ENCODE data around the gene ZFPM1. TPM values are rescaled to one million over a fixed set of nuclear protein-coding genes. Genes with fewer than 3 reads are reported as not detected.
A peak's percentile ranks its signal among the peaks of the same experiment; 100 is the strongest.

Gene ZFPM1
- polyA plus RNA-seq, 1 experiment: 0.20 TPM

- ChIA-PET CTCF (interaction anchor here (0.7 to 1.4 kb wide), 2 partner anchors 74 to 495 kb away, joined by 3 to 4 read pairs; no protein-coding TSS in a partner anchor), POLR2A (no interaction called here)
- no peak for DNase-seq (ENCODE audit: low read depth, low spot score)
- TF ChIP-seq CTCF (IDR thresholded peaks at IDR 0.05; ENCODE audit: low read depth, low read length): no peak
- Histone ChIP-seq H3K27me3 (ENCODE audit: control insufficient read depth, insufficient read depth, low read length) (peaks cover 5% of the 10 kb centered on the region), H3K4me3 (ENCODE audit: low read depth, low read length) (peak overlapping the region; percentile 71; the same call in 1 of the 2 replicates), H3K9me3 (ENCODE audit: control insufficient read depth, insufficient read depth, low read length) (peaks cover 6% of the 10 kb centered on the region; the same call in 1 of the 2 replicates), H3K27ac (ENCODE audit: low read depth, low read length) (no peak overlapping the region)
These were observed 1.2 kb upstream of the ZFPM1 start for GRCh38 chr16:88451586-88452481.

GRCh38 chr16:88452482-88453216, 431 bp upstream of the ZFPM1 start:
- ChIA-PET POLR2A (interaction anchor here (0.8 kb wide), 1 partner anchor 69 kb away, joined by 4 read pairs; no protein-coding TSS in a partner anchor), CTCF (interaction anchor here (1.4 kb wide), 1 partner anchor 496 kb away, joined by 4 read pairs; no protein-coding TSS in a partner anchor)
- peaks cover 2% of the 10 kb centered on the region for H3K27me3 ChIP-seq (ENCODE audit: control insufficient read depth, insufficient read depth, low read length)
- H3K9me3 ChIP-seq (ENCODE audit: control insufficient read depth, insufficient read depth, low read length): peaks cover 6% of the 10 kb centered on the region; the same call in 1 of the 2 replicates
- no peak for TF ChIP-seq CTCF (IDR thresholded peaks at IDR 0.05; ENCODE audit: low read depth, low read length)
- no peak overlapping the region for H3K27ac ChIP-seq (ENCODE audit: low read depth, low read length)
- peak overlapping the region; percentile 71 for H3K4me3 ChIP-seq (ENCODE audit: low read depth, low read length)
- peak; percentile 77 for DNase-seq (ENCODE audit: low read depth, low spot score)

- DNase-seq (ENCODE audit: low read depth, low spot score): no peak
- POLR2A ChIA-PET: no interaction called here
These were observed 787 bp downstream of the ZFPM1 start for GRCh38 chr16:88453611-88454522.

GRCh38 chr16:88454523-88454947, 1.5 kb downstream of the ZFPM1 start:
- no peak for DNase-seq (ENCODE audit: low read depth, low spot score)
- TF ChIP-seq CTCF (IDR thresholded peaks at IDR 0.05; ENCODE audit: low read depth, low read length): 0 out of 2 replicates have a peak, but pooled peaks have one; percentile 1
- peaks cover 6% of the 10 kb centered on the region; the same call in 1 of the 2 replicates for H3K9me3 ChIP-seq (ENCODE audit: control insufficient read depth, insufficient read depth, low read length)
- POLR2A ChIA-PET: no interaction called here
- peak overlapping the region; percentile 60 for H3K4me3 ChIP-seq (ENCODE audit: low read depth, low read length)
- H3K27ac ChIP-seq (ENCODE audit: low read depth, low read length): no peak overlapping the region
- CTCF ChIA-PET: no interaction called here
- H3K27me3 ChIP-seq (ENCODE audit: control insufficient read depth, insufficient read depth, low read length): peaks cover 2% of the 10 kb centered on the region

More at GRCh38 chr16:88453611-88454522, 787 bp downstream of the ZFPM1 start:
- no peak for TF ChIP-seq CTCF (IDR thresholded peaks at IDR 0.05; ENCODE audit: low read depth, low read length)
- Histone ChIP-seq H3K27ac (ENCODE audit: low read depth, low read length) (no peak overlapping the region), H3K27me3 (ENCODE audit: control insufficient read depth, insufficient read depth, low read length) (peaks cover 2% of the 10 kb centered on the region), H3K4me3 (ENCODE audit: low read depth, low read length) (peak overlapping the region; percentile 60), H3K9me3 (ENCODE audit: control insufficient read depth, insufficient read depth, low read length) (peaks cover 6% of the 10 kb centered on the region; the same call in 1 of the 2 replicates)
- CTCF ChIA-PET: no interaction called here

All from AG04450 (cell line).